CD4-positive, alpha-beta T cell treated with Interleukin-1 beta for 1 hour (primary cell): Measurements from ENCODE around the gene GTF2E1.

Experiments
- DNase-seq, 2 donors: peaks; one replicate each; pipeline ENCODE4 v3.0.0-alpha.2; 2020 to 2022

The GTF2E1 gene

DNA sequence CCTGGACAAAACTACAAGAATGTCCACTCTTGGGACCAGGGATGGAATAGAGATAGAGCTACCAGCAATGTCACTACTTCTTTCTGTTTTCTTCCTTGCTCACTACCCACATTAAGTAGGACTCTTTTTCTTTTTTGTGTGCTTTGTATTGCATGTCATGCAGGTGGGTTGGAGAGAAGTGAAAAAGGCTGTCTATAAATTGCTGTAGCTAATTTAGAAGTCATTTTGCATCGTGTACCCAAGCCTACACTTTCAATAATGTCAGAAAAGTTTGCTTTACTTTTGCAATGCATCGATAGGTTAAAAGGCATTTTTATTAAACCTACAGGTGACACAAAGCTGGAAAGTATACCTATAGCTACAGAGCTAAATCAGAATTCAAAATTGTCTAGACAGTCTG, 58.9 kb downstream of the GTF2E1 start:
- DNase-seq = no peak

DNA sequence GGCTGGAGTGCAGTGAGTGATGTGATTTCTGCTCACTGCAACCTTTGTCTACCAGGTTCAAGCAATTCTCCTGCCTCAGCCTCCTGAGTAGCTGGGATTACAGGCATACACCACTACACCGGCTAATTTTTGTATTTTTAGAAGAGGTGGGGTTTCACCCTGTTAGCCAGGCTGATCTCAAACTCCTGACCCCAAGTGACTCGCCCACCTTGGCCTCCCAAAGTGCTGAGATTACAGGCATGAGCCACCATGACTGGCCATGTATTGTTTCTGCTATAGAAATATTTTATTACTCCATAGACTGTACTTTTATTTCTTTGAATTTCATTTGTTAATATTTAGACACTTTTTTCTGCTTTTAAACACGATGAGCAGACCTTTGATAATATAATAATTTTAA, 60.4 kb downstream of the GTF2E1 start:
- no peak for DNase-seq

- no peak for DNase-seq
These were observed 74.2 kb downstream of the GTF2E1 start for GRCh38 chr3:120816728-120817127.

- DNase-seq = no peak
These were observed 78.2 kb downstream of the GTF2E1 start for GRCh38 chr3:120820748-120821147.

GRCh38 chr3:120821426-120821825, 78.9 kb downstream of the GTF2E1 start:
- DNase-seq = no peak

- no peak for DNase-seq
These were observed 80.6 kb downstream of the GTF2E1 start for GRCh38 chr3:120823156-120823555.

GRCh38 chr3:120824613-120825012, 82.1 kb downstream of the GTF2E1 start:
- no peak for DNase-seq

DNA sequence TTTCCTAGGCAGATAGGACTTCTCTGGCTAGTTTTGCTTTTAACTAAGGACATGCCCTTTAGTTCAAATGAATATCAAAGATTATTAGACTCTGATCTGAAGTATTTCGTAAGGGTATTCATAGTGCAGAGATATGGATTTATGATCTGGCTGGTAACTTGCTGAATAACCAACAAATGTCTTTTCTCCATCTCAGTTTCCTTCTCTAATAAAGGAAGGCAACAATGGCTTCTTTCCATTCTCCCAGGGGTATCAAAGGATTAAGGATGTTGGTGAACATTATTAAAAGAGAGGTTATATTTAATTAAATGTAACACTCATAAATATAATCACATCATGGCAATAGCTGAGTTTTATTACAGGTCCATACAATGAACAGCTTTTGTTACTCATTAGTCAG, 86.3 kb downstream of the GTF2E1 start:
- DNase-seq = no peak

GRCh38 chr3:120831066-120831465, 88.5 kb downstream of the GTF2E1 start:
- DNase-seq = no peak
